Ishikawa (cell line): ENCODE data around the gene NANOS1.

Experiments used
- CEBPB ChIP-seq: IDR thresholded peaks from 2 replicates; pipeline ENCODE4 v1.6.1; 2012
- EP300 ChIP-seq: IDR thresholded peaks from 2 replicates; pipeline ENCODE4 v1.6.1; 2012; ENCODE audit warnings: borderline replicate concordance
- RAD21 ChIP-seq: IDR thresholded peaks from 2 replicates; pipeline ENCODE4 v1.6.1; 2012; ENCODE audit warnings: low read depth
- TAF1 ChIP-seq: IDR thresholded peaks from 2 replicates; pipeline ENCODE4 v1.6.1; 2012; ENCODE audit warnings: low read depth, mild to moderate bottlenecking
- TF ChIP-seq, protein P1 (sequence below): IDR thresholded peaks from 2 replicates; pipeline ENCODE4 v1.6.1; 2012

DNA sequence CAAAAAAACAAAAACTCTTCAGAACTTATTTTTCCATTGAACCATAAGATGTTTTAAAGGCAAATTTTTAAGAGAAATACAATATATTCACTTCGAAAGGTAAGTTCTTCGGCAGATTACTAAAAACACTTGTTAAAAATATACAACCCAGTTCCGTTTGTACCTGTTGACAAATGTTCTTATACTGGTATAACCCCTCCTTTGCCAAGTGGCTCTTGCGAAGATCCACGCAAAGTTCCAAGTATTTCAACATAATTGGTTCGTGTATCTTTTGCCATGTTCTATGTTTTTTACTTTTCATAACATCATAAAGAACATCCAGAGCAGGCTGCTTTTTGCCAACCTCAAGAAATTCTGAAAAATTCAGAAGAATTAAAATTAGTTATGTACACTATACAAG is 44.1 kb downstream of the NANOS1 start:
- no peak for TF ChIP-seq CEBPB
- TF ChIP-seq EP300: no peak
- TF ChIP-seq TAF1: no peak
- no peak for TF ChIP-seq RAD21
- TF ChIP-seq, protein P1, sequence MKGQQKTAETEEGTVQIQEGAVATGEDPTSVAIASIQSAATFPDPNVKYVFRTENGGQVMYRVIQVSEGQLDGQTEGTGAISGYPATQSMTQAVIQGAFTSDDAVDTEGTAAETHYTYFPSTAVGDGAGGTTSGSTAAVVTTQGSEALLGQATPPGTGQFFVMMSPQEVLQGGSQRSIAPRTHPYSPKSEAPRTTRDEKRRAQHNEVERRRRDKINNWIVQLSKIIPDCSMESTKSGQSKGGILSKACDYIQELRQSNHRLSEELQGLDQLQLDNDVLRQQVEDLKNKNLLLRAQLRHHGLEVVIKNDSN: no peak
